ENCODE data around the gene GPR55. TPM values are rescaled to one million over a fixed set of nuclear protein-coding genes. Genes with fewer than 3 reads are reported as not detected.

Gene GPR55
- total RNA-seq, 1 experiment from 2014 or later: not detected

DNA sequence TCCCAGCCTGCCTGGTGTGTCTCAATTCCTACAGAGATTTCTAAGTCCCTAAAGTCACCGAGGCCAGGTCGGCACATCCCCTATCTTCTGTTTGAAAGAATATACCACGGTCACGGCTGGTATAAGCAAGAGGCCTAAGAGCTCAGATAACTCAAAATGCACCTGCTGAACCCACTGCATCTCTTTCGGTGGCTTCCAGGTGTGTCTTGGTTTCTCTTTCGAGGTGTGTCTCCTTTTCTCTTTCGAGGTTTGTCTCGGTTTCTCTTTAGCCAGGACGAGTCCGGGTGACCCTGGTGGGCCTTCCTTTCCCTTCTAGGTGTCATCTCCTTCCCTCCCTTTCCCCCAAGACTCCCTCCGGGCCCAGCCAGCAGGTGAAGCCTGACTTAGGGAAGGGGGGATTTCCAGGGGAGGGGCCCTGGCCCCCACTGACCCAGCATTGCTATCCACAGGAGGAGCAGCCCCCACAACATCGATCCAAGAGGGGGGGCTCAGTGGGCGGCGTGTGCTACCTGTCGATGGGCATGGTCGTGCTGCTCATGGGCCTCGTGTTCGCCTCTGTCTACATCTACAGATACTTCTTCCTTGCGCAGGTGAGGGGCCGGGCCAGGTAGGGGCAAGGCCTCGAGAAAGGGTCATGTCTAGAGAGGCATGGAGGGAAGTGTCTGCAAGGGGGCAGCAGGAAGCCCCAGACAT, 51.9 kb downstream of the GPR55 start:
- no peak overlapping the region for H3K4ac ChIP-seq (ENCODE audit: low read depth, low read length)
- H3K56ac ChIP-seq (ENCODE audit: insufficient read length, low read depth, low read length): no peak overlapping the region
- peaks cover 6% of the 10 kb centered on the region; the same call in 1 of the 2 replicates for H3K4me1 ChIP-seq (ENCODE audit: insufficient read depth, low read length)
- H2BK20ac ChIP-seq (ENCODE audit: low read depth, low read length, poor library complexity, severe bottlenecking): no peak overlapping the region
- no peak overlapping the region for H3K27ac ChIP-seq (ENCODE audit: insufficient read length, low read depth, low read length)
- H3K23me2 ChIP-seq (ENCODE audit: insufficient read length, low read depth, low read length, poor library complexity, severe bottlenecking): peaks cover 3% of the 10 kb centered on the region
- no peak overlapping the region for H3K9ac ChIP-seq (ENCODE audit: extremely low read depth, insufficient read length, low read length)
- TF ChIP-seq, protein P1, sequence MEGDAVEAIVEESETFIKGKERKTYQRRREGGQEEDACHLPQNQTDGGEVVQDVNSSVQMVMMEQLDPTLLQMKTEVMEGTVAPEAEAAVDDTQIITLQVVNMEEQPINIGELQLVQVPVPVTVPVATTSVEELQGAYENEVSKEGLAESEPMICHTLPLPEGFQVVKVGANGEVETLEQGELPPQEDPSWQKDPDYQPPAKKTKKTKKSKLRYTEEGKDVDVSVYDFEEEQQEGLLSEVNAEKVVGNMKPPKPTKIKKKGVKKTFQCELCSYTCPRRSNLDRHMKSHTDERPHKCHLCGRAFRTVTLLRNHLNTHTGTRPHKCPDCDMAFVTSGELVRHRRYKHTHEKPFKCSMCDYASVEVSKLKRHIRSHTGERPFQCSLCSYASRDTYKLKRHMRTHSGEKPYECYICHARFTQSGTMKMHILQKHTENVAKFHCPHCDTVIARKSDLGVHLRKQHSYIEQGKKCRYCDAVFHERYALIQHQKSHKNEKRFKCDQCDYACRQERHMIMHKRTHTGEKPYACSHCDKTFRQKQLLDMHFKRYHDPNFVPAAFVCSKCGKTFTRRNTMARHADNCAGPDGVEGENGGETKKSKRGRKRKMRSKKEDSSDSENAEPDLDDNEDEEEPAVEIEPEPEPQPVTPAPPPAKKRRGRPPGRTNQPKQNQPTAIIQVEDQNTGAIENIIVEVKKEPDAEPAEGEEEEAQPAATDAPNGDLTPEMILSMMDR (conservative IDR thresholded peaks at IDR 0.05): no peak
- H2AFZ ChIP-seq (ENCODE audit: low read length): no peak overlapping the region
- Mint-ChIP-seq H3K9me3 (peaks cover 0 to 2% of the 10 kb centered on the region in 2 experiments; a peak in 1 of 5 replicates), H3K4me1 (peaks cover 48 to 54% of the 10 kb centered on the region in 2 experiments), H3K27me3 (ENCODE audit: low read depth) (no peaks in the 10 kb centered on the region), H3K27ac (peak overlapping the region in 2 of 3 experiments; percentile 76 to 94; a peak in 4 of 7 replicates), H3K36me3 (ENCODE audit: insufficient read depth in 1 of 3, low read depth in 3 of 3) (peaks cover 37 to 56% (median 50%) of the 10 kb centered on the region in 3 experiments), H3K4me3 (no peak overlapping the region)
- no peaks in the 10 kb centered on the region for H3K79me1 ChIP-seq (ENCODE audit: insufficient read depth, low read depth, low read length, poor library complexity, severe bottlenecking)
- no peaks in the 10 kb centered on the region for H3K27me3 ChIP-seq (ENCODE audit: insufficient read depth, low read length)
- H4K5ac ChIP-seq (ENCODE audit: insufficient read length, low read depth, low read length): no peak overlapping the region
- no peak overlapping the region for H2BK12ac ChIP-seq (ENCODE audit: insufficient read length, low read depth, low read length)
- no peak for DNase-seq
- H2AK5ac ChIP-seq (ENCODE audit: insufficient read length, low read length): no peak overlapping the region
- H4K20me1 ChIP-seq (ENCODE audit: control insufficient read depth, insufficient read depth, insufficient read length): no peaks in the 10 kb centered on the region
- H3T11ph ChIP-seq (ENCODE audit: low read length): no peak overlapping the region
- no peak overlapping the region for H4K91ac ChIP-seq (ENCODE audit: insufficient read length, low read depth, low read length)
- no peak overlapping the region for H3K18ac ChIP-seq (ENCODE audit: insufficient read length, low read depth, low read length)
- no CpG with 5 or more reads among the region's 21 CpGs for WGBS (ENCODE audit: extremely low coverage, insufficient read length, low lambda C conversion rate)
- no peaks in the 10 kb centered on the region for H3K9me3 ChIP-seq (ENCODE audit: control insufficient read depth, low read depth, low read length)
- no peak overlapping the region for H3K4me2 ChIP-seq (ENCODE audit: insufficient read depth, insufficient read length, low read length)
- H2BK5ac ChIP-seq (ENCODE audit: insufficient read length, low read length): no peak overlapping the region
- H2BK15ac ChIP-seq (ENCODE audit: low read depth, low read length): no peak overlapping the region
- H3K14ac ChIP-seq (ENCODE audit: insufficient read depth, low read length): no peak overlapping the region
- H3K79me2 ChIP-seq (ENCODE audit: insufficient read depth, low read length): peaks cover 35% of the 10 kb centered on the region
- no peak overlapping the region for H2BK120ac ChIP-seq (ENCODE audit: low read depth, low read length, poor library complexity, severe bottlenecking)
- H3K23ac ChIP-seq (ENCODE audit: insufficient read length, low read depth, low read length): no peak overlapping the region
- H4K8ac ChIP-seq (replicated peaks; ENCODE audit: insufficient read length, low read depth, low read length): no peak overlapping the region
